Left kidney (tissue), 2 donors: ENCODE measurements around the gene ZNF598. TPM values are rescaled to one million over a fixed set of nuclear protein-coding genes. Genes with fewer than 3 reads are reported as not detected.
"Not testable (repeated sequence)": the region's sequence is repeated elsewhere in the genome, so short reads cannot be mapped to it uniquely, and the experiment has no call there.

Experiments
- DNase-seq: peaks from one replicate; pipeline ENCODE4 v3.0.0-alpha.2; 2013
- polyA plus RNA-seq: library from polyadenylated mRNA; unstranded; fragments of 120-200 nt; gene quantifications from one replicate; pipeline ENCODE4 v1.2.1, GENCODE V29; 2013; ENCODE audit not compliant: insufficient read length

ZNF598 gene
- polyA plus RNA-seq, 1 donor, result 15.8 TPM

DNA sequence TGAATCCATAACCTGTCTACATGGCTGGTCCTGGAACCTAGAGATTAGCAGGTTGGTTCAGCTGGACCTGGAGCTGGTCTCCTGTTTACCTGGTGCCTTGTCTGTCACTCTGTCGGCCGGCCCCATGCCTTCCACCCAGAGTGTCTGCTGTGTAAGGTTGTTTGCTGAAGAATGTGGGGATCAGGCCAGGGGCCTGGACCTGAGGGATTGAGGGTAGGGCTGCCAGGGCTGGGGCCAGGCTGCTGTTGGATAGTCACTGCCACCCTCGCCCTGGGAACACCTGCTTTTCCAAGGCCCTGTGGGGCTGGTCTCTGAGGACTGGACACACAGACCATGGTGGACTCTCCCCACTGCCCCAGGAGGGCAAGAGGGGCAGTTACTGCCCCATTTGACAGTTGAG lies 18.5 kb upstream of the ZNF598 start:
- no peak for DNase-seq

DNA sequence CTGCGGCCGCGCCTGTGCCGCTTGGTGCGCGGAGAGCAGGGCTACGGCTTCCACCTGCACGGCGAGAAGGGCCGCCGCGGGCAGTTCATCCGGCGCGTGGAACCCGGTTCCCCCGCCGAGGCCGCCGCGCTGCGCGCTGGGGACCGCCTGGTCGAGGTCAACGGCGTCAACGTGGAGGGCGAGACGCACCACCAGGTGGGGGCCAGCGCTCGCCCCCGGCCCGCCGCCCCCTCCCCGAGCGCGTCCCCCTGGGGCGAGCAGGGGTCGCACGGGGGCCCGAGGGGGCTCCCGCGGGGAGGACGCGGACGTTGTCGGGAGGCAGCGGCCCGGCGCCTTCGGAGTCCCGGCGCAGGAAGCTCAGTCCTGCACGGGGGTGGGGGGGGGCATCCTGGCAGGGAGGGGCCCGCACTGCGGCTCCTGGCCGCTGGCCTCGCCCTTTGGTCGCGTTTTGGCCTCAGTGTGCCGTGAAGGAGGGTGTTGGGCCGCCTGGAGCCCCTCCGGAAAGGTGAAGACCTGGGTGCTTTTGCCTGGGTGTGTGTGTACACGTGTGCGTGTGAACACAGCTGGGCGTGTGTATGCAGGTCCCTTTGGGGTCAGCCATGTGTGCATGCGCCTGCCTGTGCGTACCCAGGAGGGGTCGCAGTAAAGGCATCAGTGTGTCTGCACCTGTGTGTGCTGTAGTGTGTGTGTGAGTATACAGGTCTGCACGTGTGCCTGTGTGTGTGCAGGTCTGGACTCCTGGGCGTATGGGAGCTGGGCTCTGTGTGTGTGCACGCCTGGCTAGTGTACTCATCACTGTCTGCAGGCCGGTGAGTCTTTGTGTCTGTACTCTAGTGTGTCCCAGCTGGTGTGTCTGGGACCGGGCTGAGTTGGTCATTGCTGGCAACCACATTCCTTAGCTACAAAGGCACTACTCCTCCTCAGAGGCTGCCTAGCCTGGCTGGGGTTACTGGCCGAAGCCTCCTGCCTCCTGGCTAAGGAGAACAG lies 17.7 kb upstream of the ZNF598 start:
- no peak for DNase-seq

DNA sequence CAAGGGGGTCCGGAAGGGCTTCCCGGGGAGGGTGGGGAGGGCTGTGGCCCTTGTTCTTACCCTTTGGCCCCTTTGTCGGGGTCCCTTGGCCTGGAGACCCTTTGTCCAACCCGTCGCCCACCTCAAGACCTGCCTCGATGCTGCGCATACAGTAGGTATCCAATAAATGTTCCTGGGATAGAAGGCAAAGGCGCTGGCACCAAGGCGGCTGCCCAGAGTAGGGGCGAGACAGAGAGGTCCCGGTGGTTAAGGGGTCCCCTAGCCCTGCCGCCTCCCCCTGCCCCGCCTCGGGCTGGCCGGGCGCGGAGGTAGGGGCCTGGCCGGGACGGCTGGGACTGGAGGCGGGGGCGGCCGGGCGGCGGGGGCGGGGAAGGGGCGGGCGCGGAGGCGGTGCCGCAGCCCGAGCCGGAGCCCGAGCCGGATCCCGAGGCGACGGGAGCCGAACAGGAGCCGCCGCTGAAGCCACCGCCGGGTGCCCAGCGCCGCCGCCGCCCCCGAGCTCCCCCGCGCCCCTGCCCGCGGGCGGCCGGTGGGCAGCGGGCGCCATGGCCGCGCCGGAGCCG lies 16.9 kb upstream of the ZNF598 start, which contains the start of gene NHERF2:
TSS of gene NHERF2 (plus strand) at position 442 of the 563 bp plus-strand sequence. CDS start at position 546, 104 bp downstream.
- no peak for DNase-seq

DNA sequence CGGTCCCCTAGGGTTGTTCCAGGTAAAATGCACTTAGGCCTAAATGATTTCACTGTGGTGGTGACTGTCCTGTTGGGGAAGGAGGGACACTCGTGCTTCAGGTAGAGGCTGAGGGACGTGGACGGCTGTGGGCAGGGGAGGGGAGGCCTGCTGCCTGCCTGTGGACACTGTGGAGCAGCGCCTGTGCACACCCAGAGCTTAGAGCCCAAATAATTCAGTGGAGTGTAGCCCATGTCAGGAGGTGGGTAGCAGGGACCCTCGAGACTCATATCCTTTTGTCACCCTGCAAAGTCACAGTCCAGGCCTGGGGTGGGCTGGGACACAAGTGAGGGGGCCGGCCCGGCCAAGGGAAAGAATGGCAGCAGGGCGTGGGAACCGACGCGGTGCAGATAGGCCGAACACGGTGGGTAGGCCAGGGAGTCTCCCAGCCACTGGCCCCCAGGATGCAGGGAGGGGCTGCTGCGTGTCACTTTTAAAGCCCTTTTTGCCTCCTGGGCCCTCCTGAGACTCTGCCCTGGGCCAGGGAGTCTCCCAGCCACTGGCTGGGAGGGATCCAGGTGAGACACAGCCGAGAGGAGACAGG lies 16.3 kb upstream of the ZNF598 start:
- DNase-seq, result no peak

DNA sequence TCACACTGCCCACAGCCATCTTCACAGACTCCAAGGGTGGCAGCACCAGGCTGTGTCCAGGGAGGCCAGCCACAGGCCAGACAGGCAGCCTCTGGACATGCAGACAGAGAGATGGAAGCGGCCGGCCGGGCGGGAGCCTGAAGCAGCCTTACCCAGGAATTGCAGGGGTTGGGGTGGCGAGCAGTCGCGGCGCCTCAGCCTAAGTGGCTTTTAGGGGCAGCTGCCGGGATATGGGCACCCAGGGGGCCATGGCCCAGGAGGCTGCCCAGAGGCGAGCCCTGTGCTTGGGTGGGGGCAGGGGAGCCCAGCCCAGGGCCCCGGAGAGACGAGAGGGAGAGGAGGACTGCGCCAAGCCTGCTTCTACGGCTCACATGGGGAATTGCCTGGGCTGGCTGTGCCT lies 15.6 kb upstream of the ZNF598 start:
- DNase-seq, result no peak

DNA sequence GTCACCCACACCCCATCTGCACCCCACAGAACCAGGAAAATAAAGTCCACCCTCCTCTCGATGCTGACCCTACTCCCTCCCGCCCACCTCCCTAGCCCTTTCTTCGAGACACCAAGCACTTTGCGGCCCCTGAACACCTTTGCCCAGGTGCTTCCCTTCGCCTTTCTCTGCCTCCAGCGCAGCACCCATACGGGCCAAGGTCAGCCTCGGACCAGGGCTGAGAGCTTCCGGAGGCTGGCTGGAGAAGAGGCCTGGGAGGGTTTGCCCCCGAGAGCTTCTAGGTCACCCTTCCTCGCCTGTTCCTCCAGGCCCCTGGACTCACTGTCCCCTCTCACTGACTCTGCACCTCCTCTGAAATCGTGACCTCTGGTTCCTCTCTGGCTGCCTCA lies 14.4 kb upstream of the ZNF598 start:
- no peak for DNase-seq

DNA sequence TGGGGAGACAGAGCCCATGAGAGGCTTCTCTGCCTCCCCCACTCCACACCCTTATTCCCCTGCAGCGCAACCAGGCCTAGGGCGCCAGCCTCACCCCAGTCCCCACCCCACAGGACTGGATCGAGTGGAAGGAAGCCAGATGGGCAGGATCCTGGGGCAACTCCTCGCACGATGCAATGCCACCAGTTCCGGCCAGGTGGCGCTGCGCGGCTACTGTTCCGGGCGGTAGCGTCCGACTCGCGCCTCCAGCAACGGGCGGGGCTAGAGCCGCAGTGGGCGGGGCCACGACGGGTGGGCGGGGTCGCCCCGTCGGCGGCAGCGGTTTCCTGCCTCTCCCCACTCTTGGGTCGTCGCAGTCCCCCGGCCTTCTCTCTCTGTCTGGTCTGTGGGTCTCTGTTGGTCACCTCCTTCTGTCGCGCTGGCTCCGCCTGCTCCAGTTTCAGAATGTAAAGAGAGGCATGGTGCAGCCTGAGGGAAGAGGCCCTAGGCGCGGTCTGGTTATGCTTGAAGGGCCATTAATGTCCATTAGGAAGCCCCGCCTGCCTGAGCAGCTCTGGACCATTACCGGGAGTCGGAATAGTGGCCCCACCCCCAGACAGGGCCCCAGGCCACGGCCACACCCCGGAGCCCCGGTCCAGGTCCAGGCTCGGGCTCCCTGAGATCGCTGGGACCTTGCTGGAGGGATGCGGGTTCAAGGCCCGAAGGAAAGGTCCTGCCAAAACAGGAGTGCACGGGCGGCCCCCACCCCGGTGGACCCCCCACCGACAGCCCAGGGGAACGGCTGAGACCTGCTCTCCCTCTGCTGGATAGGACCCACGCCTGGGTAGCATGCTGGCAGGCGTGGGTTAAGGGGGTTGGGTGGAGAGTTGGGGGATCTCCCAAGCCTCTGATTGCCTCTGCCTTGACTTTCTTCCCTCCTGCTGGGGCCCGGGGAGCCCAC lies 13.7 kb upstream of the ZNF598 start:
- peak; percentile 86 for DNase-seq

DNA sequence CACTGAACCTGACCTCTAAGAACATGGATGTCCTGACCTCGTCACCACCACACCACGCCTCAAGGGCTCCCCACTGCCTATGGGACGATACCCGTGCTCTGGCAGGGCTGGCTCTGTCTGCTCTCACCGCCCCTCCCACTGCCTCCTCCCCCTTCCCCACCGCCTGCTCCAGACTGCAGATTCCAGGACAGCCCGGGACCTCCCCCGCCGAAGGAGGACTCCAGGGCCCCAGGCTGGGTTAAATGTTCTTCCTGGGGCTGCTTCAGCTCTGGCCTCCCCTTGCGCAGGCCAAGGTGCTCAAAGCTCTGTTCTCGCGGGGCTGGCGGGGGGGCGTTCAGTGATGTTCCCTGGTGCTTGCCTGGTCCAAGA lies 13.1 kb upstream of the ZNF598 start:
- DNase-seq, result peak; percentile 53

DNA sequence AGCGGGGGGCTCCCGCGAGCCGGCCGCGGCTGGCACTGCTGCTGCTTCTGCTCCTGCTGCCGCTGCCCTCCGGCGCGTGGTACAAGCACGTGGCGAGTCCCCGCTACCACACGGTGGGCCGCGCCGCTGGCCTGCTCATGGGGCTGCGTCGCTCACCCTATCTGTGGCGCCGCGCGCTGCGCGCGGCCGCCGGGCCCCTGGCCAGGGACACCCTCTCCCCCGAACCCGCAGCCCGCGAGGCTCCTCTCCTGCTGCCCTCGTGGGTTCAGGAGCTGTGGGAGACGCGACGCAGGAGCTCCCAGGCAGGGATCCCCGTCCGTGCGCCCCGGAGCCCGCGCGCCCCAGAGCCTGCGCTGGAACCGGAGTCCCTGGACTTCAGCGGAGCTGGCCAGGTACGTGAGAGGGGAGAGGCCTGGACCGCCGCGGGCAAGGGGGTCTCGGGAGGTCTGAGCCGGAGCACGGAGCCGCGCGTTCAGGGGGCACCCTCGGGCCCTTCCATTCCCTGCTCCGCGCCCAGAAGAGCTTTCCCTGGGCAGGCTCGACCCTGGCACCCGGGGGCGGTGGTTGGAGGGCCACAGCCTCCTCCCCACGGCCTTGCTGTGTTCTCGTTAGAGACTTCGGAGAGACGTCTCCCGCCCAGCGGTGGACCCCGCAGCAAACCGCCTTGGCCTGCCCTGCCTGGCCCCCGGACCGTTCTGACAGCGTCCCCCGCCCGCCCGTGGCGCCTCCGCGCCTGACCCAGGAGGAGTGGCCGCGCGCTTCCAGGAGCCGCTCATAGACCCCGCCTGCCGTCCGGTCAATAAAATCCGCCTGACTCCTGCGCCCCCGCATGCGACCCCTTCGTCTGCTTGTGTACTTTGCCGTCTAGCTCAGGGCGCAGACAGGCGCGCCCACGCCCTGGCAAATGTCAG lies 10.6 kb upstream of the ZNF598 start:
- peak; percentile 53 for DNase-seq

DNA sequence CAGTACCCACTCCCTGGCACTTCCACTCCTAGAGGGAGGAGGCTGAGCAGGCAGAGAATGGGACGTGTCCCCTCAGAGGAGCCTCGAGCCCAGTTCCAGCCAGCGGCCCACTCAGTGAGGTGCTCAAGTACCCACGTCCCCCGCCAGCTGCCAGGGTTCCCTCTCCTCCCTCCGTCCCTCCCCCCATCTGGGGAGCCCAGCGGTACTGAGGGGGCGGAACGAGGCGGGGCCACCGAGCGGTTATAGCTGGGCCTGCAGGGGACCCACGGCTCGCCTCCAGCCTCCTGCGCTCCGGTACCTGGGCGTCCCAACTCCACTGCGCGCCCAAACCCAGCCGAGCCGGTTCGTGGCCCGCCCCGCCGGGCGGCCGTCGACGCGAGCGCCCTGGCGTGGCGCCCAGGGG lies 9.9 kb upstream of the ZNF598 start, which contains the start of gene NPW:
TSS of gene NPW (plus strand) at position 268 of the 403 bp plus-strand sequence.
- no peak for DNase-seq

DNA sequence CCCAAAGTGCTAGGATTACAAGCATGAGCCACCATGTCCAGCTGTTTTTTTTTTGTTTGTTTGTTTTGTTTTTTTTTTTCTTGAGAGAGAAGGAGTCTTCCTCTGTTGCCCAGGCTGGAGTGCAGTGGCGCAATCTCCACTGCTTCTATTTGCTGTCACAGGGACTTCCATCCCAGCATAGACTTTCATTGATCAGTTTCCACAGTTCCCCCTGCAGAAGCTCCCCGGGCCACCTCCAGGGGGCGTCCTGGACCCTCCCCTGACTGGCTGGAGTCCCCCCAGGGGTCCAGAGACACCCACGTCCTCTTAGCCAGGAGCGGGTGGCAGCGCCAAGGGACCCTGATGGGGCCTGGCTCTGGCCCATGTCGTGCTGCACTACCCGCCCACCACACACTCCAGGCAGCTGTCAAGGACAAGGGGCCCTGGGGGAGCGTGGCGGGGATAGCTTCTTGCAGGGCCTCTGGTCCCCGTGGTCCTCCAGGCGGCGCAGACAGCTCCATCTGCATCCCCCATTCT lies 6.8 kb upstream of the ZNF598 start:
- no peak for DNase-seq

DNA sequence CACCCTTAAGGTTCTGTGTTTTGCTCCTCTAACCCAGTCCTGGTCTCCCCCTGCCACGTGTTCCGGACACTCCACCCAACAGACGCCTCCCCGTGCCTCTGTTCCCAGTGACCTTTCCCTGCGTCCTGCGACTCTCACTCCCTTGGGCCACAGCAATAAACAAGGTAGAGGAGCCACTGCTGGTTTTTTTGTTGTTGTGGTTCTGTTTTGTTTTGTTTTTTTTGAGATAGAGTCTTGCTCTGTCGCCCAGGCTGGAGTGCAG lies 6.3 kb upstream of the ZNF598 start:
- no peak for DNase-seq

DNA sequence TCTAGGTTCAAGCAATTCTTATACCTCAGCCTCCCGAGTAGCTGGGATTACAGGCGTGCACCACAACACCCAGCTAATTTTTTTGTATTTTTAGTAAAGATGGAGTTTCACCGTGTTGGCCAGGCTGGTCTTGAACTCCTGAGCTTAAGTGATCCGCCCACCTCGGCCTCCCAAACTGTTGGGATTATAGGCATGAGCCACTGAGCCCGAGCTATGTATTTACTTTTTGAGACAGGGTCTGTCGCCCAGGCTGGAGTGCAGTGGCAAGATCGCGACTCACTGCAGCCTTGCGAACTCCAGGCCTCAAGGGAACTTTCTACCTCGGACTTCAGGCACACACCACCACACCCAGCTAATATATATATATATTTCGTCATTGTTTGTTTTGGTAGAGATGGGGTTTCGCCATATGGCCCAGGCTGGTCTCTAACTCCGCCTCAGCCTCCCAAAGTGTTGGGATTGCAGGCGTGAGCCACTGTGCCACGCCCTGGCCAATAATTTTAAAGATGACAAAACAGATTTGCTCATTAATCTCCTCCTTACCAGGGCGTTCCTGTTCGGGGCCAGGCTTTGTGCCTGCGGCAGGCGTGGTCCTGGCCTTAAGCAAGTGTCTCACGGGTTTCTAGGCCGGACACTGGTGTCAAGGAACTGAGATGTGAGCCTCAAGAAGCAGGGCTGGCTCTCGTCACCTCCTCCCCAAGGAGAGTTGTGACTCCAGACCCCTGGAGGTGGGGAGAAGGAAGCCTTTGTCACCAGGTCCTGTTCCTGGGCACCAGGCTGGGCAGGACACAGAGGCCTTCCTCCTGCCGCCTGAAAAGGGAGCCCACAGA lies 5.7 kb upstream of the ZNF598 start:
- no peak for DNase-seq

DNA sequence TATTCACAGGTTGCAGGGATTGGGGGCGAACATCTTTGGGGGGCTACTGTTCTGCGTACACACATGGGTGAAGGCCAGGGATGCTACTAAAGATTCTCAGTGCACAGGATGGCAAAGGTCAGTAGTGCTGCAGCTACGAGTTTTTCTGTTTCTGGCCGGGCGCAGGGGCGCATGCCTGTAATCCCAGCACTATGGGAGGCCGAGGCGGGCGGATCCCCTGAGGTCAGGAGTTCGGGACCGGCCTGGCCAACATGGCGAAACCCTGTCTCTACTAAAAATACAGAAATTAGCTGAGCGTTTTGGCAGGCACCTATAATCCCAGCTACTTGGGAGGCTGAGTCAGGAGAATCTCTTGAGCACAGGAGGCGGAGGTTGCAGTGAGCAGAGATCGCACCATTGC lies 3.9 kb upstream of the ZNF598 start:
- DNase-seq, result no peak

DNA sequence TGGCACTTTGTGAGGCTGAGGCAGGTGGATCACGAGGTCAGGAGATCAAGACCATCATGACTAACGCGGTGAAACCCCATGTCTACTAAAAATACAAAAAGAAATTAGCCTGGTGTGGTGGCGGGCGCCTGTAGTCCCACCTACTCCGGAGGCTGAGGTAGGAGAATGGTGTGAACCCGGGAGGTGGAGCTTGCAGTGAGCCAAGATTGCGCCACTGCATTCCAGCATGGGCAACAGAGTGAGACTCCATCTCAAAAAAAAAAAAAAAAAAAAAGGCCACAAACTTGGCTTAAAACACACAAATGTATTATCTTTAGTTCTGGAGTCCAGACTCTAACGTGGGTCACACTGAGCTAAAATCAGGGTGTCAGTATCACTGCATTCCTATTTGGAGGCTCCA lies 2.1 kb upstream of the ZNF598 start:
- DNase-seq, result not testable (repeated sequence)

DNA sequence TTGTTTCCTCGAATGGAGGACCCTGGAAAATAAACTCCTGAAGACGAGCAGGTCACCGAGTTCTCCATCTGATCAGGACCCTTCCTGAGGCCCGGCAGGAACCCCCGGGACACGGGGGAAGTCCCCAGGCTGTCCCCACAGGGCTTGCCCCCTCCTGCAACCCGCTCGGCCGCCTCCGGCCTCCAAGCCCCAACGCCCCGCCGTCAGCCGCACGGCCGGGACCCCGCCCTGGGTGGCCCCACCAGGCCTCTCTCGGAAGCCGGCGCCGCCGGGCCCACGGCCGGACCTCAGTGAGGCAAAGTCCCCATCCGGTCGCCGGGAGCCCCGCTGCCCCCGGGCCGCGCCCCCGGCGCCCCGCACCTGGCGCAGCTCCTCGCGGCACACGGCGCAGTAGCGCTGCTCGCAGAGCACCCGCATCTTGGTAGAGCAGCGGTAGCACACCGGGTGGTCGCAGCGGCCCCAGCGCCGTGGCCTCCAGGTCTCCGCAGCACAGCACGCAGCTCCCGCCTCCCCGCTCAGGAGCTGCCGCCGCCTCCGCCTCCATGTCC lies 383 bp downstream of the ZNF598 start:
- no peak for DNase-seq

DNA sequence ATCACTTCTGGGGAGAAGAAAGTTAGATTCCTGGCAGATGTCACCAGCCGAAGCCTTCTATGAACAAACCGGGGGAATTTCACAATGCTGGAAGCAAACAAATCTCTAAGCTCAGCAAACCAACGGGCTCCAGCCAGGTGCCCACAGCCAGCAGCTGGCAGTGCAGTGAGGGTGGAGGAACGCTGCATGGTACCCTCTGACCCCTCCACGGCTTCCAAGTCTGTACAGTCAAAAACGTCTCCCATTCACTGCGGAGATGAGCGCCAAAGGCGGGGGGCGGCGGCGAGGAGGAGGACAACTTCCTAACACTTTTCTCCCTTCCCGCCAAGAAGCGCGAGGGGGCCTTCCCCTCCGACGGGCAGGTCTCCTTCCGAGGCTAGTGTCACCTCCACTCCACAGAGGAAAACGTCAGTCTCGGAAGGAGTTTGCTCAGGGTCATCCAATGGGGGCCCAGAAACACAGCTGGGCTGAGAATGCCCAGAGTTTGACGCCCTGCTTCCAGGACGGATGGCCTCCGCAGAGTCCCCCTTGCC lies 924 bp downstream of the ZNF598 start:
- no peak for DNase-seq

DNA sequence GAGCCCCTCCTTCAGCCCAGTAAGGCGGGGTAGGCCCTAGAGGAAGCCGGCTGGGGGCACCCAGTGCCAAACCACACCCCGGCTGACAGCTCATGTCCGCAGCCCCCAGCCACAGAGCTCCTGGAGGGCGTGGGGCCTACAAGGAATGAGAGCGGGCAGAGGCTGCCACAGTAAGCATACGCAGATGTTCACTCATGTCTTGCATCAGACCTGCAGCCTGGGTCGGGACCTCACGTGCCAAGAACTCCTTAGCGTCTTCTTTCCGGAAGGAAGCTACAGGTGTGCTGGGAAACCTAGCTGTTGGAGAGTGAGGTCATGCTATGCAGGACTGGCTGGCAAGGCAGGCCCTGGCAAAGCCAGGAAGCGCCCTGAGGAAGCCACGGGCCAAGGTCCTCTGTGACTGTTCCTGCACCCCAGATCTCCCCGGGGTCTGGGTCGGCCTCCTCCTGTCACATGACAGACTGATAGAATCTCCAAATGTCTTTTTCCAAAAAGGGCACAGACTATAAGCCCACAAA lies 1.6 kb downstream of the ZNF598 start:
- DNase-seq, result no peak
